Measurements from ENCODE around the gene GMFB. TPM values are rescaled to one million over a fixed set of nuclear protein-coding genes. Genes with fewer than 3 reads are reported as not detected.
A peak's percentile ranks its signal among the peaks of the same experiment; 100 is the strongest.

The GMFB gene
- total RNA-seq, 1 experiment from 2014 or later = 53.3 TPM

DNA sequence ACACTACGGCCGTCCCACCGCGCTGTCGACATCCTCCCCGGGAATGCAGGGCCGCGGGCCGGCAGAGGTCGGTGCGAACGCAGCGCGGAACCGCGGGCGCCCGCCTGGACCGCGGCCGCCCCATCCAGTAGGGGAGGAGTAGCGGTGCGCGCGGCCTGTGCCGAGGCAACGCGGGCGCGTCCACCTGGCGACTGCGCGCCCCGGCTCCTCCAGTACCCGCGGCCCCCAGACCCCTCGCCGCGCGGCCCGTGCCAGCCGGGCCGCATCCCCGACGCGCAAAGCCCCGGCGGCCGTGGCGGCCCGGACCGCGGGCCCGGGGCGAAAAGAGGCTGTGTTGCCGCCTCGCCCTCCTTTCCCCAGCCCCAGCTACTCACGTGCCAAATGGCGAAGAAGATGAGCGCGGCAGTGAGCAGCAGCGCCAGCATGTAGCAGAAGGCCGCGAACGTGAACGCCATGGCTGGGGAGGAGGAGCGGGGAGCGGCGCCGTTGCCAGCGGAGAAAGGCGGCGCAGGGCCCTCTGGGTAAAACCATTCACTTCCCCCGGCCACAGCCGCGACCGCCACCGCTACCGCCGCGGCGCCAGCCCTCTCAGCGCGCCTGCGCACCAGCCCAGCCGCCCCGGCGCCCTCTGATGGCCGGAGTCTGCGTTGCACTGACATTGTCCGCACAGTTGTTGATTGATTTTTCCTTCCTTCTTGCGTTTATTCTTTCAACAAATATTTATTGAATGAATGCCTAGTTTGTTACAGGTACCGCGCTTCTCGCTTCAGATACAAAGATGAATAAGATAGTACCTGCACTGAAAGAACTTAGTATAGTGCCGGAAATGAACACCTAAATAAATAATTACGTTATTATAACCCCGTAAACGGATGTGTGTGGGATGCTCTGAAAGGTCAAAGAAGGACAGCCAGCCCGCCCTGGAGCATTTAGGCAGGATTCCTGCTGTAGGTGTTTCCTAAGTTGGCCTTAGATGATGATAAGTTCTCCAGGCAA, 47.6 kb downstream of the GMFB start, which contains the start of gene CNIH1:
Gene CNIH1, minus strand, starts transcription at position 502 of the 996 bp plus-strand sequence. Its CDS starts 47 bp downstream, at position 455.
- BruUV-seq (replicated peaks) = no TSS peak
- POLR2A ChIA-PET = interaction anchor here (0.8 to 6.0 kb wide), 13 partner anchors 9 to 339 kb away, joined by 3 to 58 read pairs (median 4); partner anchors contain the start of genes CDKN3, CGRRF1 and GMFB
- Mint-ChIP-seq H3K36me3 (ENCODE audit: insufficient read depth, unreplicated experiment) (peaks cover 14% of the 10 kb centered on the region), H3K9me3 (ENCODE audit: unreplicated experiment) (no peaks in the 10 kb centered on the region), H3K4me3 (ENCODE audit: unreplicated experiment) (peak within 1 kb of the TSS; percentile 88), H3K27ac (ENCODE audit: low read depth, unreplicated experiment) (peak within 1 kb of the TSS; percentile 93), H3K27me3 (ENCODE audit: insufficient read depth, unreplicated experiment) (no peaks in the 10 kb centered on the region), H3K4me1 (ENCODE audit: insufficient read depth, unreplicated experiment) (peaks cover 26% of the 10 kb centered on the region)
- TF ChIP-seq, protein P1, sequence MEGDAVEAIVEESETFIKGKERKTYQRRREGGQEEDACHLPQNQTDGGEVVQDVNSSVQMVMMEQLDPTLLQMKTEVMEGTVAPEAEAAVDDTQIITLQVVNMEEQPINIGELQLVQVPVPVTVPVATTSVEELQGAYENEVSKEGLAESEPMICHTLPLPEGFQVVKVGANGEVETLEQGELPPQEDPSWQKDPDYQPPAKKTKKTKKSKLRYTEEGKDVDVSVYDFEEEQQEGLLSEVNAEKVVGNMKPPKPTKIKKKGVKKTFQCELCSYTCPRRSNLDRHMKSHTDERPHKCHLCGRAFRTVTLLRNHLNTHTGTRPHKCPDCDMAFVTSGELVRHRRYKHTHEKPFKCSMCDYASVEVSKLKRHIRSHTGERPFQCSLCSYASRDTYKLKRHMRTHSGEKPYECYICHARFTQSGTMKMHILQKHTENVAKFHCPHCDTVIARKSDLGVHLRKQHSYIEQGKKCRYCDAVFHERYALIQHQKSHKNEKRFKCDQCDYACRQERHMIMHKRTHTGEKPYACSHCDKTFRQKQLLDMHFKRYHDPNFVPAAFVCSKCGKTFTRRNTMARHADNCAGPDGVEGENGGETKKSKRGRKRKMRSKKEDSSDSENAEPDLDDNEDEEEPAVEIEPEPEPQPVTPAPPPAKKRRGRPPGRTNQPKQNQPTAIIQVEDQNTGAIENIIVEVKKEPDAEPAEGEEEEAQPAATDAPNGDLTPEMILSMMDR (IDR thresholded peaks at IDR 0.05; ENCODE audit: unreplicated experiment) = peak; percentile 78
- CTCF ChIA-PET = interaction anchor here (0.6 to 1.8 kb wide), 15 partner anchors 9 to 1557 kb away, joined by 3 to 9 read pairs (median 3); no protein-coding TSS in a partner anchor
- intact Hi-C loops (cut with micrococcal nuclease) = loop anchor here (1.0 kb wide), 1 partner anchor 47 kb away; the partner anchor contains the start of gene GMFB
- peak; percentile 91 for DNase-seq (ENCODE audit: unreplicated experiment)

DNA sequence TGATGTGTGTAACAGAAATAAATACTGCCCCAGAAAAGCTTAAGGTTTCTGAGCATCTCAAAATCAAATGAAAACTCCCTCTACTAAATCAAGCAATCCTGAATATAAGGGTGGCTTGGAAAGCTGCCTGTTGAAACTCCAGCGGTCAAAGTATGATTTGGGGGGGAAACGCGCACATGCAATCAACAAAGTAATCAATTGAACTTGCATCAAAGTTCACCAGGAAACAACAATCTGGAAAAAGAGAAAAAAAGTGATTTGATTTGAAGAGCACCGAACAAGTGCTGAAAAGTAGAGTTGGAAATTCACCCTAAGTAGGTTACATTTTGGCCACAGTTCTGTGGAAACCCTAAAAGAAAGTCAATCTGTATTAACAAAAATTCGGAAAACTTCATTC, 48.3 kb downstream of the GMFB start:
- peaks cover 14% of the 10 kb centered on the region for H3K36me3 Mint-ChIP-seq (ENCODE audit: insufficient read depth, unreplicated experiment)
- intact Hi-C loops (cut with micrococcal nuclease) = no loop called here
- H3K27me3 Mint-ChIP-seq (ENCODE audit: insufficient read depth, unreplicated experiment) = no peaks in the 10 kb centered on the region
- H3K27ac Mint-ChIP-seq (ENCODE audit: low read depth, unreplicated experiment) = peak overlapping the region; percentile 93
- ChIA-PET CTCF (interaction anchor here (0.6 to 1.8 kb wide), 10 partner anchors 8 to 954 kb away, joined by 3 to 9 read pairs (median 3); no protein-coding TSS in a partner anchor), POLR2A (interaction anchor here (0.6 to 6.0 kb wide), 14 partner anchors 10 to 1718 kb away, joined by 3 to 58 read pairs (median 3); partner anchors contain the start of genes CGRRF1 and GMFB)
- H3K4me1 Mint-ChIP-seq (ENCODE audit: insufficient read depth, unreplicated experiment) = peaks cover 29% of the 10 kb centered on the region
- TSS peak; percentile 67 for BruUV-seq (replicated peaks)
- peak; percentile 14 for DNase-seq (ENCODE audit: unreplicated experiment)
- TF ChIP-seq, protein P1 (IDR thresholded peaks at IDR 0.05; ENCODE audit: unreplicated experiment) = no peak
- peak overlapping the region; percentile 88 for H3K4me3 Mint-ChIP-seq (ENCODE audit: unreplicated experiment)
- no peaks in the 10 kb centered on the region for H3K9me3 Mint-ChIP-seq (ENCODE audit: unreplicated experiment)

DNA sequence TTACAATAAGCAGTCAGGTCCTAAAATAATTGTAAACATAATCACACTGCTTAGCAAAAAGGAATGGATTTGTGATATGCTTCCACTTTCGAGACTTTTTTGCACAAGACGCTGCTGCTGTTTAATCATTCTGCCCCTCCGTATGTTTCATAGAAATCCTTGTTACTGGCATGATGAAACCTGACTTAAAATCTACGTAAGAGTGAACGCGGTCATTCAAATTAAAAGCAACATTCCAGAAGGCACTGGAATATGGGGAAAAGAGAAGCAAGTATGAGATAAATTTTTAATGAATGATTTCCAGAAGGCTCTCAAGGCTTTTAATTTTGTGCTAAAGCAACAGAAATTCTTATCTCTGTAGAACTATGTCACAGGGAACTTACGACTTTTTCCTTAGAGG, 48.7 kb downstream of the GMFB start:
- H3K9me3 Mint-ChIP-seq (ENCODE audit: unreplicated experiment) = no peaks in the 10 kb centered on the region
- peak overlapping the region; percentile 88 for H3K4me3 Mint-ChIP-seq (ENCODE audit: unreplicated experiment)
- POLR2A ChIA-PET = interaction anchor here (0.6 to 6.0 kb wide), 14 partner anchors 11 to 1717 kb away, joined by 3 to 58 read pairs (median 3); partner anchors contain the start of genes CGRRF1 and GMFB
- TSS peak; percentile 47 for BruUV-seq (replicated peaks)
- peak; percentile 25 for DNase-seq (ENCODE audit: unreplicated experiment)
- H3K27ac Mint-ChIP-seq (ENCODE audit: low read depth, unreplicated experiment) = peak overlapping the region; percentile 93
- H3K4me1 Mint-ChIP-seq (ENCODE audit: insufficient read depth, unreplicated experiment) = peaks cover 33% of the 10 kb centered on the region
- intact Hi-C loops (cut with micrococcal nuclease) = no loop called here
- TF ChIP-seq, protein P1 (IDR thresholded peaks at IDR 0.05; ENCODE audit: unreplicated experiment) = no peak
- H3K27me3 Mint-ChIP-seq (ENCODE audit: insufficient read depth, unreplicated experiment) = no peaks in the 10 kb centered on the region
- peaks cover 18% of the 10 kb centered on the region for H3K36me3 Mint-ChIP-seq (ENCODE audit: insufficient read depth, unreplicated experiment)
- CTCF ChIA-PET = interaction anchor here (0.6 to 1.8 kb wide), 4 partner anchors 10 to 955 kb away, joined by 3 to 9 read pairs (median 5); no protein-coding TSS in a partner anchor
